ENCODE results near the gene INTS11.

Gene INTS11

GRCh38 chr1:1343811-1344421 lies 19.5 kb upstream of the INTS11 start:
- DNase-seq = no peak

GRCh38 chr1:1342584-1343115 lies 18.2 kb upstream of the INTS11 start:
- DNase-seq = no peak

- DNase-seq = no peak
Observed at GRCh38 chr1:1342061-1342562, 17.7 kb upstream of the INTS11 start.

GRCh38 chr1:1341549-1342021 lies 17.1 kb upstream of the INTS11 start:
- DNase-seq = no peak

GRCh38 chr1:1340791-1341548 lies 16.5 kb upstream of the INTS11 start:
- no peak for DNase-seq

GRCh38 chr1:1340185-1340584 lies 15.7 kb upstream of the INTS11 start:
- DNase-seq = no peak

GRCh38 chr1:1338278-1338677 lies 13.8 kb upstream of the INTS11 start:
- DNase-seq = no peak

- DNase-seq = no peak
Observed at GRCh38 chr1:1337793-1338147, 13.3 kb upstream of the INTS11 start.

- no peak for DNase-seq
Observed at GRCh38 chr1:1336931-1337792, 12.7 kb upstream of the INTS11 start.

- DNase-seq = no peak
Observed at GRCh38 chr1:1336446-1336845, 12.0 kb upstream of the INTS11 start.

GRCh38 chr1:1335792-1336248 lies 11.4 kb upstream of the INTS11 start:
- no peak for DNase-seq

GRCh38 chr1:1335283-1335682 lies 10.8 kb upstream of the INTS11 start:
- no peak for DNase-seq

- DNase-seq = no peak
Observed at GRCh38 chr1:1334835-1335234, 10.4 kb upstream of the INTS11 start.

- no peak for DNase-seq
Observed at GRCh38 chr1:1333551-1334241, 9.2 kb upstream of the INTS11 start.

GRCh38 chr1:1332774-1333480 lies 8.5 kb upstream of the INTS11 start:
- DNase-seq = no peak

GRCh38 chr1:1332031-1332755 lies 7.7 kb upstream of the INTS11 start:
- no peak for DNase-seq

- DNase-seq = no peak
Observed at GRCh38 chr1:1331068-1331965, 6.9 kb upstream of the INTS11 start, which contains the start of gene TAS1R3. TAS1R3 (plus strand) TSS chr1:1331280; CDS start chr1:1331346, 66 bp downstream.

- DNase-seq = no peak
Observed at GRCh38 chr1:1330366-1331067, 6.1 kb upstream of the INTS11 start.

All from NCI-H1092 treated with DMSO at 0.1 percent for 48 hours (cell line).